Measurements from ENCODE around the gene PRKAB1.
"Not testable (repeated sequence)": the region's sequence is repeated elsewhere in the genome, so short reads cannot be mapped to it uniquely, and the experiment has no call there.

Gene PRKAB1

GRCh38 chr12:119684711-119685369, 16.9 kb downstream of the PRKAB1 start:
- no peak for DNase-seq (ENCODE audit: low read depth in 2 of 2)

GRCh38 chr12:119685375-119685774, 17.4 kb downstream of the PRKAB1 start:
- DNase-seq (ENCODE audit: low read depth in 2 of 2), result no peak

GRCh38 chr12:119686355-119686754, 18.4 kb downstream of the PRKAB1 start:
- no peak for DNase-seq (ENCODE audit: low read depth in 2 of 2)

- DNase-seq (ENCODE audit: low read depth in 2 of 2), result no peak
Measured at GRCh38 chr12:119686776-119687175, 18.8 kb downstream of the PRKAB1 start.

- DNase-seq (ENCODE audit: low read depth in 2 of 2), result no peak
Measured at GRCh38 chr12:119687406-119687805, 19.5 kb downstream of the PRKAB1 start.

GRCh38 chr12:119687879-119688278, 19.9 kb downstream of the PRKAB1 start:
- DNase-seq (ENCODE audit: low read depth in 2 of 2), result no peak

- DNase-seq (ENCODE audit: low read depth in 2 of 2), result no peak
Measured at GRCh38 chr12:119689935-119690500, 22.1 kb downstream of the PRKAB1 start.

- no peak for DNase-seq (ENCODE audit: low read depth in 2 of 2)
Measured at GRCh38 chr12:119691202-119691810, 23.4 kb downstream of the PRKAB1 start.

DNA sequence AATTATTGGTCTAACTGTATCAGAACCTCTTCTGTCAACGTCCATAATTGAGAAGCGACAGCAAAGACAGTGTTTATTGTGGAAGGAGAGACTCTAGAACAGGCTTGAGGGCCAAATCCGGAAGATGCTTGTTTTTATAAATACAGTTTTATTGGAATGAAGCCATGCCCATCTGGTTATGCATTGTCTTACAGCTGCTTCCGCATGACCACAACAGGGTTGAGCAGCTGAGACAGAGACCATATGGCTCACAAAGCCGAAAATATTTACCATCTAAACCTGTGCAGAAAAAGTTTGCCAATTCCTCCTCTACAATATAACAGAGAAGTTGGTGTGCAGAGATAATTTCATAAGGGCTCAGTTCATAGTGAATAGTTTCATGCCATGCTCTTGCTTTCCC, 24.5 kb downstream of the PRKAB1 start:
- DNase-seq (ENCODE audit: low read depth in 2 of 2), result no peak

DNA sequence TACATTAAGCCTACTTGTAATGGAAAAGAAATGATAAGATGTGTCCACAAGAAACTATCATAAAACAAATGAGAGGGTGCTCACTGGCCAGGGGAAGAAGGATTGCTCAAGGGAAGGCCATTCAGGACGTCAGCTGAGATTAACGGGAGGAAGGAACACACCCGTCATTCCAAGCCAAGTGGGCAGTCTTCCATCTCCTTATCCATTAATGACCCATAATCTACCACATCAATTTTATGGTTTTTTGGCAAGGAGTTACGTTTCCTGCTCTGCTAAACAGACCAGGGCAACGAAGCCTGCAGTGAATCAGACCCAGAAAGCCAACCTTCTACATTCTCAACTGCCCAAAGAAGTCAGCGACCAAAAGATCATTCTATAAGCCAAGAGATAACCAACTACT, 25.1 kb downstream of the PRKAB1 start:
- no peak for DNase-seq (ENCODE audit: low read depth in 2 of 2)

DNA sequence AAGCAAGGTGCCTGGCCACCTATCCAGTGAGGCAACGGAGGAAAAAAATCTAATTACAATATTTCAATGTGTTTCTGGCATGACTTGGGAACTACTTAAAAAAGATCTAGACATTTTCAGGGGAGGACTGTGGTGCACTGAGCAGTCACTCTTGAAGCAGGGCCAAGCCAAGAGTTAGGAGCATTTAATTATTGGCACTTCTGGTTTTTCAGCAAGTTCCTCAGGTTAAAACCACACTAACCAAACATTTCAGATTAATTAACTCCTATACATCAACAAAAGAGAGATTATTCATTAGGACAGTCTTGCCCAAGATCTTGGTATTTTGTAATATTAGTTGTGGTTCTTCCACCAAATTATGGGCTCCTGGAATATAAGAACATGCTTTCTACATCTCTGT, 25.6 kb downstream of the PRKAB1 start:
- DNase-seq (ENCODE audit: low read depth in 2 of 2), result no peak

DNA sequence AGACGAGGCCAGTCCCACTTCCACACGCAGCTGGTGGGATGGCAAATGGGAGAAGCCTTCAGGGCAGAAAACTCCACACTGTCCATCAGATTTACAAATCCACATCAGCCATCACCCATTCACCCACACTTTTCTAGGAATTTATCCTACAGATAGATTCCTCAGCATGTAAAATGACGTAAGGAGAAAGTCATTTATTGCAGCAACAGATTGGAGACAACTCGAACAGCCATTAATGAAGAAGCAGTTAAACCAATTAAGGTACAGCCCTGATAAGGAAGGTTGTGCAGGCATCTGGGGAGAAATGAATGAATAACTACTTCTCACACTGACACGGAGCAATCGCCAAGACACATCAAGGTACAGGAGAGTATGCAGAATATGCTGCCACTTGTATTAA, 26.2 kb downstream of the PRKAB1 start:
- no peak for DNase-seq (ENCODE audit: low read depth in 2 of 2)

DNA sequence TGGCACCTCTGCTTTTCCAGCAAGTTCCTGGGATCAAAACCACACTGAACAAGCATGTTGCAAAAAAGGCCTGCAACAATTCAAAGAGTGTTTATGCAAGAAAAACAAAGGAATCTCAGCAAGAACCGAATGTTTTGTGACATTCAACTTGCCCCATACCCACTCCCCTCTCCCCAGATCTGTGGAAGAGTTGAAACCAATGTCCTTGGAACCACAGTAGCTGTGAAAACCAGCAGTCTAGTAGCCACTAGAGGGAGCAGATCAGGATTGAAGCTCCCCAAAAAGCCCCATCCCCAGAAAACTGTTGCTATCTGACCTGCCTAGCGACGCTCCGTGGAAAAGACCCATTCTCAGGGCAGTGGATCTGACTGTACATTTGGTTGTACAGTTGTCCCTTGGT, 27.1 kb downstream of the PRKAB1 start:
- DNase-seq (ENCODE audit: low read depth in 2 of 2), result no peak

GRCh38 chr12:119696943-119697342, 29.0 kb downstream of the PRKAB1 start:
- DNase-seq (ENCODE audit: low read depth in 2 of 2), result no peak

DNA sequence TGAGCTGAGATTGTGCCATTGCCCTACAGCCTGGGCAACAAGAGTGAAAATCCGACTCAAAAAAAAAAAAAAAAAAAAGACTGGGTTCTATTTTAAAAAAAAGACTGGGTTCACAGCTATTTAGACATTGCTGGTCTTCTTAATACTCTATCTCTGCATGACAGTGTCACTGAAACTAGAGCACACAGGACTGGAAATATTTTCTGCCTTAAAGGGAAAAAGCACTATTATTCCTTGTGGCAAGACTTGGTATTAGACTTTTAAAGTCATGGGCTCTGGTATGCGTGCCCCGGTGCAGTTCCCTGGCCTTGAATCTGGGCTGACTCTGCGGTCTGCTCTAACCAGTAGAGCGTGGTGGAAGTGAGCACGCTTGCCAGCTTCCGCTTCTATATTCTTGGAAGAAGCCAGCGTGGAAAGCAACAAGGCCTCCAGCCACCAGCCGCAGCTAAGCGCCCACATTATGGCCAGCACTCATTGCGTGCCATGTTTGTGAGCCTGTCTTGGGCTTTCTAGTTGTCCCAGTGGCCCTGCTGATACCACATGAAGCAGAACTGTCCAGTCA, 31.3 kb downstream of the PRKAB1 start:
- DNase-seq (ENCODE audit: low read depth in 2 of 2), result no peak

DNA sequence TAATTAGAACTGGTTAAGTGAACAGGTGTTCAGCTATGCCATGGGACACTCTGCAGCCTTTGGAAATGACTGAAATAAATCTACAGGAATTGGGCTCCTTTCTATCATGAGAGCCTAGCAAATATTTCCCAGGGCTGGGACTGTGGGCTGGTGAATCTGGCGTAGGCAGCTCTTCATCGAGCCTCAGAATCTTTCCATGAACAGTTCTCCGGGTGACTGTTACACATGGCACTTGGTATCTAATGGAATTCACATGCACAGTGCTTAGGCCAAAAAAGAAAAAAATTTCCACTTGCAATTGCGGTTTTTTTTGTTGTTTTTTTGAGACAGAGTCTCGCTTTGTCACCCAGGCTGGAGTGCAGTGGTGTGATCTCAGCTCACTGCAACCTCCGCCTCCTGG, 32.1 kb downstream of the PRKAB1 start:
- DNase-seq (ENCODE audit: low read depth in 2 of 2), result no peak

- no peak for DNase-seq (ENCODE audit: low read depth in 2 of 2)
Measured at GRCh38 chr12:119704065-119704747, 36.3 kb downstream of the PRKAB1 start.

- no peak for DNase-seq (ENCODE audit: low read depth in 2 of 2)
Measured at GRCh38 chr12:119705182-119705581, 37.2 kb downstream of the PRKAB1 start.

DNA sequence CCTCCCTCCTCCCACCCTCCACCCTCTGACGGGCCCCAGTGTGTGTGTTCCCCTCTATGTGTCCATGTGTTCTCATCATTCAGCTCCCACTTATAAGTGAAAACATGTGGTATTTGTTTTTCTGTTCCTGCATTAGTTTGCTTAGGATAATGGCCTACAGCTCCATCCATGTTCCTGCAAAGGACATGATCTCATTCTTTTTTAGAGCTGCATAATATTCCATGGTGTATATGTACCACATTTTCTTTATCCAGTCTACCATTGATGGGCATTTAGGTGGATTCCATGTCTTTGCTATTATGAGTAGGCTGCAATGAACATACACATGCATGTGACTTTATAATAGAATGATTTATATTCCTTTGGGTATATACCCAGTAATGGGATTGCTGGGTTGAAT, 38.5 kb downstream of the PRKAB1 start:
- DNase-seq (ENCODE audit: low read depth in 2 of 2), result not testable (repeated sequence)

DNA sequence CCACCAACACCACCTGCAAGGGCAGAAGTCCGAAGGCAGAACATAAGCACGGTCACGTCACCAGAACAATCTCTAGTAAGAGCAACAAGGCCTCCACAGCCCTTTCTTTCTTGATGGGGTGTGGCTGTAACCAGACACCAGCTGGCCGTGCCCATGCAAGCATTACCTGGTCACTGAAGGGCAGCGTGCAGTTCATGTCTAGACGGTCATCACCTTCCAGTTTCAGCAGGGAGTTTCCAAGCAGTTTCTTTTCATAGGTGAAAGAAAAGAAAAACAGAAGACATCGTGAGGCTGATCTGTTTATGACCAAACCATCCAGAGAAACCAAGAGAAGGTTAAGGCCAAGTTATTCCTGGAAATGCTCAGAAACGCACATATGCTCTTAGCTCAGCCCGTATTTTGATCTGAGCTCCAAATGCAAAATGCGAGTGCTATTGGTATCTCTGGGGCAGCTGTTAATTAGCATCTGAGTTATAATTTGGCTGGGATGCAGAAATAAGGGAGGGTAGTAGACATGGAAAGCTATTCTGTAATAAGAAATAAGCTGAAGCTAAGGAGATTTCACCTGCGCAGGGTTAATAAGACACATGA, 42.5 kb downstream of the PRKAB1 start:
- no peak for DNase-seq (ENCODE audit: low read depth in 2 of 2)

GRCh38 chr12:119710965-119711551, 43.1 kb downstream of the PRKAB1 start:
- no peak for DNase-seq (ENCODE audit: low read depth in 2 of 2)

- no peak for DNase-seq (ENCODE audit: low read depth in 2 of 2)
Measured at GRCh38 chr12:119711693-119712092, 43.8 kb downstream of the PRKAB1 start.
